GM21447 (cell line): Measurements from ENCODE around the gene MYO5C.

Source experiments
- ATAC-seq: cut with Tn5 transposase; IDR thresholded peaks from one replicate; pipeline ENCODE4 v1.9.1; 2021; ENCODE audit not compliant: unreplicated experiment

The MYO5C gene

DNA sequence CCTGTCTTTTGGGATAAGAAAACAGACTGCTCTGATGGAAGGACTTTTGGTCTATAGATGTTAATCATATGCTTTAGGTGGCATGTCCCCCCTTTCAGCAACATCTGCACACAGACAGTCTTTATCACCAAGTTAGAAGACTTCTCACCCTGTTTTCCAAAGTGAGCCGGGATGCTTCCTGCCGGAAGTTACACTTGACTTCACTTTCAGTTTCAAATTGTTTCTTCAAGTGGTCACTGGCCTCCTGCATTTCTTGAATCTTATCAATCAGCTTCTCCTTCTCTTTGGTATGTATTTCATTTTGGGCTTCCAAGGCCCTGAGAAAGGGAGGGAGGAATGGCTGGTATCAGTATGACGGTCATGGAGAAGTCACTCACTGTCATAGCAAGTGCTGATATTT is 77.2 kb downstream of the MYO5C start:
- no peak for ATAC-seq

DNA sequence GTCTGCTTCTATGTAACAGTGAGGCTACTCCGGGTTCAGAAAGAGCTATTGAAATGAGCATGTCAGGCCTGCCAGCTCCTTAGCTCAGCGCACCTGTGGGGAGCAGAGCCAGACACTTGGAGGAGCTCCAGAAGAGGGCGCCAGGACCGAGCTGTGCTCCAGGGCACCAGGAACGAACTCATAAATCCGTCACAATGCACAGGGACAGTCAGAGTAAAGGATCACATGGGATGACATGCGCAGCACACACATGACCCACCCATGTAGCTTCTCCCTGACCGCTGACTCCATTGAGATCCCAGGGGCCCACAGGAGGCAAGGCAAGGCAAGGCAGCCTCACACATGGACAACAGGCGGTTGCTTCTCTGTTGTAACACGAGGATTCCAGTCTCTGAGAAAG is 78.4 kb downstream of the MYO5C start:
- ATAC-seq = no peak

GRCh38 chr15:52214553-52214952 is 81.1 kb downstream of the MYO5C start:
- ATAC-seq = no peak

GRCh38 chr15:52213206-52213605 is 82.4 kb downstream of the MYO5C start:
- ATAC-seq = no peak

GRCh38 chr15:52208306-52208946 is 87.2 kb downstream of the MYO5C start:
- peak; percentile 87 for ATAC-seq

GRCh38 chr15:52207191-52207590 is 88.4 kb downstream of the MYO5C start:
- ATAC-seq = no peak

DNA sequence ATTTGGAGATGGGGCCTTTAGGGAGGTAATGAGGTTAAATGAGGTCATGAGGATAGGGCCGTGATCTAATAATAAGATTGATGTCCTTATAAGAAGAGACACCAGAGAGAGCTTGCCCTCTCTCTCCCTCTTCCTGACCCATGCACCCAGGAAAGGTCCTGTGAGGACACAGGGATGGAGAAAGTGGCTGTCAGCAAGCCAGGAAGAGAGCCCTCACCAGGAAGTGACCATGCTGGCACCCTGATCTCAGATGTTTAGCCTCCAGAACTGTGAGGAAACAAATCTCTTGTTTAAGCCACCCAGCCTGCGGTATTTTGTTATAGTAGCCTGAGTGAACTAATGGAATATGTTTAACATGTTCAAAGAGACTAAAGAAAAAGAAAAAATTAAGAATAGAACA is 89.2 kb downstream of the MYO5C start:
- no peak for ATAC-seq

DNA sequence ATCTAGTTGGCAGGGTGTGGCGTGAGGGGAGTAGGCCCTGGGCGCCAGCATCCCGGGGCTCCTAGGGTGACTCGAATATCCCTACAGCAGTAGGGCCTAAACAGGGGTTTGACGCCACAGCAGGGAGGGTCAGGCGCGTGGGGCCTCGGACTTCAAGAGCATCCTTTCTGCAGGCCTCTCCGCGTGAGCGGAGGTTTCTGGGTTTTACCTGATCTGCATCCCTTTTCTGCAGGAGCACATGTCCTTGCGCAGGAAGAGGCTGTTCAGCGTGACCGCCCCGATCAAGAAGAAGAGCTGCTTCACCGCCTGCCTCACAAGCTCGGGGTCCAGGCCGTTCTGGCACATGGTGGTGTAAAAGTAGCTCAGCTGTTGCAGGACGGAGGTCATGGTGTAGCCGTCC is 90.9 kb downstream of the MYO5C start:
- ATAC-seq = no peak

- ATAC-seq = no peak
Measured at GRCh38 chr15:52200831-52201365, 94.7 kb downstream of the MYO5C start.

GRCh38 chr15:52199271-52199670 is 96.3 kb downstream of the MYO5C start:
- ATAC-seq = no peak

- ATAC-seq = no peak
Measured at GRCh38 chr15:52196891-52197290, 98.7 kb downstream of the MYO5C start.

DNA sequence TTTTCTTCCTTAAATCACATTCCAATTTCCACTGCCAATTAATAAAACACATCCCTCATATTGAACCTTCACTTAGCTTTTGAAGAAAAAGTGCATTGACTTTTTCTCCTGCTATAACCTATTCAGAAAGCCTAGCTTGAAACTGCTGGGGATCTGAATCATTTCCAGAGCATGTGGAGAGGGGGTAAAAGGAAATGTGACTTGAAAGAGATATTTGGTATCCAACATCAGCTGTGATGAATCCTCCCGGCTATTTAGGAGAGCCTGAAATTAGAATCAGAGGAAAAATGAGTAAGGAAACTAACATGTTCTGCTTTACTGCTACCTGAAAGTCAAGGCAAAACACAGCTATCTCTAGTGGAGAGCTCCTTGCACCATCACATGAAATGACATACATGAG is 101.8 kb downstream of the MYO5C start:
- ATAC-seq = no peak

DNA sequence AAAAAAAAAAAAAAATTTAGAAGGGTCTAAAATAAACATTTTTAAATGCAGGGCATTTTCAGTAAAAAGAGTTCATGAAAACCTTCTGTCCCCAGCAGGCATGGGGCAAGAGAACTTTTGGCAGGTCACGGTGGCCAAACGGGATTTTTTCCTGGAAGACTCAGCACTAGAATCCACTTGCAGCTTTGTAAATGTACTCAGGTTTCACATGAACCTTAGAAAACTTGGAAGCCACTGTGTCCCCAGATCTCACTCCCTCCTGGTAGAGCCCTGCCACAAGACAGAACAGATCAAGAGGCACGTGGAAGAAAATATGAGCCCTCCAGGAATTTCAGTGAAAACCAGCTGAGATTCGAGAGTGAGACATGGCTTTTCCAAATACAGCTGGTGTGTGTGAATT is 102.3 kb downstream of the MYO5C start:
- ATAC-seq = no peak

GRCh38 chr15:52191207-52191606 is 104.4 kb downstream of the MYO5C start, which contains the start of gene GNB5:
Gene GNB5 (minus strand): TSS chr15:52191392. CDS start chr15:52184676, 6,716 bp downstream.
- no peak for ATAC-seq

DNA sequence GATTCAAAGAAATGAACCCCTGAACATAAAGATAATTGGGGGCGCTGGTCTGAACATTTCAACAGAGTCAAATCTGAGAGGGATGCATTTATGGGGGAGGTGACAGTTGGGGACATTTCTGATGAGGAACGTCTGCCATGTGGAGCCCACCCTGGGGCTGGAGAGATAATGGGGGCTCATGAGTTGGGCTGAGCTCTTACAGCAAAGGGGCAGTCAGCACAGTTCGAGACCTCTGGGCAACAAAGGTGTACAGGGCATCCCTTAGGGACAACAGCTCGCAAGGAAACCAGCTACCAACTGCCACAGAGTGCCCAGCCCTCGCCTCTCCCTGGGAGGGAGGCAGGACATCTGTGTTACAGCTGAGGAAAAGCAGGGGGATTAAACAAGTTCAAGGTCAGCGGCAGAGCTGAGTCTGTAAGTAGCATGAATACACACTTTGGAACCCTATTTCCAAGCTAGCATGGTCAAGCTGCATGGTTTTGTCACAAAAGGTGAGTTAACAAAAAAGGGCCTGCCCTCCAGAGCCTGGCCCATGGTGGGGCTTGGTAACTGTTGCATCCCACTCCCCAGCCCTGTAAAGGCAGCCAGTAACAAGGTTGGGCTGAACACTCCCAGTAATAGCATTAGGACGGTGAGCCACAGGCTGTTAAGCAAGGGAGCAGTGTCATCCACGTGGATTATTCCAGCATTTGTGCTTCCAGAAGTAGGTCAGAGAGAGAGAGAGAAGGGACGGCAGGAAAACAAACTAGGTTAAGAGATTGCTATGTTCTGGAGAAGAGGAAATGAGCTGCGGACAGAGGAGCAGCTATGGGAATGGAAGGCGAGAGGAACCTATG is 108.7 kb downstream of the MYO5C start:
- no peak for ATAC-seq

DNA sequence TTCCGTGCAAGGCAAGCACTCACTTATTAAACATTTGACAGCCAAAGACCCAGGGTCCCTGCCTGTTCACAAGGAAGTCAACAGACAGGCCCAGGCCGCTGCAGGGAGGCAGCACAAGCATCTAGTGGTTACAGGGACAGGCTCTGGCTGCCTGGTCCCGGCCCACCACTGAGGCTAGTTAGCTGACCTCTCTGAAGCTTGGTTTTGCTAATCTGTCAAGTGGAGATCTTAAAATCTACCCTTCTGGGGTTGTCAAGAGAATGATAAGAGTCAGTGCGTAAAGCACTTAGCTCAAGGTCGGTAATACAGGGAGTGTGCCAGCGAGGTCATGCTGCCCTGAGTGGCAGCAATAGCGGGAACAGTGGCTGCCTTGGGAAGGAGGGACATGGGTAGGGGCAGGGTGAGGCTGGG is 110.4 kb downstream of the MYO5C start:
- no peak for ATAC-seq

DNA sequence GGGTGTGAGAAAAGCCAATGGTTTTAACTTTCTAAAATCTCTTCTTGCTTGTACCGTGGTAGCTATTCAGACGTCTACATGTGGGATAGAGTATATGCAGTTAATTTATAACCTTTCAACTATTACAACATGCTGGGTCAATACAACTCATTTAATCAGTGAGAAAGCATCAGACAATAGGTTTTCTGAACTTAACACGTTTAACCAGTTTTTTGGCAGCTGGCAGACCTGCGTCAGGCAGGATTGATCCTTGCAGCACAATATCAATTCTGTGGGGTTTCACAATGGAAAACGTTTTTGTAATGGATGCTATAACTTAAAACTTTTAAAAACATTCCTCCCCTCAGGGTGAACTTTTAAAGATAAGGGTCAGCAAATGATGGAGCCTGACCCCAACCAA is 110.9 kb downstream of the MYO5C start:
- ATAC-seq = no peak

DNA sequence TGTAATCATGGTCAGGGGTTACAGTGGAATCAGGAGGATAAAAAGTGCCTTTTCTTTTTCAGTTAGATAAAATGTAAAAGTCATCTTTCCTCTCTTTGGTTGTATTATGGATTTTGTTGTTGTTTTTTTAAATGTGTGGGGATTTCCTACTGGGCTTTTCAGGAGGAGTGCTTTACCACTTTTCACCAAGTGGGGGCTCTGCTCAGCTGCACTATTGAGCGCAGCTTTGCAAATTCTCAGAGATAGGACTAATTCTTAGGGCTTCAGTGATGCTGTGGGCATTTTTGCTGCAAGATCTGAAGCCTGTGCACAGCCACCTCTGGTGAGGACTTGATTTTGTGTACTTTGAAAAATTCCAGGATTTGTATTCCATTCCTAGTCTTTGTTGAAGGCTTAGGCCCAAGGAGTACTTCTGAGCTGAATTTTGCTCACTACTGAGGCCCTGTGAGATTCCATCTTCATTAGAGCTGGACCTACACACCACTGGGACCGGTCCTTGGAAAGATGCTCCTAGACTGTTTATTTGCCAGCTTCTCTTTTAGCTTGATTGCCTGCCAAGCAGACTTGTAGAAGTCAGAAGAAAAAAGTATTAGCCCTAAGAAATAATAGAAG is 111.9 kb downstream of the MYO5C start:
- no peak for ATAC-seq

DNA sequence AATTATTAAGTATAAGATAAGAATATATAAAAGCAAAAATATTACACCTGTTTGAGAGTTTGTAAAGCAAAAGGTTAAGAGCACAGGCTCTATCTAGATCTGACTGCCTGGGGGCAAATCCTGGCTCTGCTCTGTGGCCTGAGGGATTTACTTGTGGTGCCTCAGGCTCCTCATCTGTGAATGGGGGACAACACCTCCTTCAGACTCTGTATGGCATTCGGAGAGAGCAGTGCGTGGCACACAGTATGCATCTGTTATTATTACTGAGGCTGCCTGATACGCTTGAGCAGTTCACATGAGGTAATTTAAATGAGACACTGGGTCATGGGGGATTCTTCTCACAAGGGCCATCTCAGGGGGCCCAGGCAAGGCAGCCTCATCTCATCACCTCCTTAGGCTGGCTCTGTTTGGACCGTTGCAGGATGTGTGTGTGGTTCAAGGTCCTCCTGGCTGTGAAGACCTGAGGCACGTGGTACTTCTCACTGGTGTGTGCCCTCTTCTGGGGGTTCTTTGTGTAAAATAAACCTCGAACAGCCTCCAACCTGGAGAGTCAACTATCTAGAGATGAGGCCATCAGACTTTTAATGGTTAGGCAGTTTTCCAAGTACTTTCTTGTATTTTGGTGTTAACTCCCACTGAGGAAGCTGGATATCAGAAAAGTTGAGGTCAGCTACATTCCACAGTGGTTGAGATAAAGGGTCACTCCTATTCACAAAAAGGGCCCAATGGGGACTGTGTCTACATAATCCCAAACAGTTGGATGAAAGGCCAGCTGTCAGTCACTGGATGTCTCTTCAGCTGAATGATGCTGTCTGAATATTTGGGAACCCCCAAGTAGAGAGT is 113.4 kb downstream of the MYO5C start:
- ATAC-seq = no peak

GRCh38 chr15:52180851-52181450 is 114.7 kb downstream of the MYO5C start:
- no peak for ATAC-seq
